ENCODE measurements around the gene APOBEC3C.
"Not testable (repeated sequence)": the region's sequence is repeated elsewhere in the genome, so short reads cannot be mapped to it uniquely, and the experiment has no call there.

- not testable (repeated sequence) for TF ChIP-seq CTCF, POLR2A (IDR thresholded peaks at IDR 0.05)
Observed at GRCh38 chr22:39061290-39061689, 47.2 kb downstream of the APOBEC3C start.

All from thyroid gland (tissue), 4 donors.